Measurements from ENCODE around the gene DAB2IP. TPM values are rescaled to one million over a fixed set of nuclear protein-coding genes. Genes with fewer than 3 reads are reported as not detected.

The DAB2IP gene
- total RNA-seq, 2 donors from 2014 or later = 70.7 to 71.0 TPM

DNA sequence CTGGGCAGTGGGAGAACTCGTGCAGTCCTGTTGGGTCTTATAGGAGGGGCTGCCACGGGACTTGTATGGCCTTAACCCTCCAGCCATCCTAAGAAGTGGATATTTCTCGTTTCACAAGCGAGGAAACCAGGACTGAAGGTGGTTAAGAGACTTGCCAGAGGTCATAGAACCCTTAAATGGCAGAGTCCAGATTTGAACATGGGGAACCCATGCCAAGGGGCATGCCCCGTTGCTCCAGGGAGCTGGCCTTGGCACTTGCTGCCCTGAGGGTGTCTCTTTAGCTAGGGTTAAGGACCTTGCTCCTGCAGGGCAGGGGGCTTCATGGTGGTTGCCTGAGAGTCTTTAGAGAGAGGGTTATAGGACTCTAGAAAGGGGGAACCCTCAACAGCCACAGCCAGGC, 63.4 kb downstream of the DAB2IP start:
- Mint-ChIP-seq H3K27me3 (ENCODE audit: insufficient read depth) (no peaks in the 10 kb centered on the region), H3K4me1 (peaks cover 9% of the 10 kb centered on the region), H3K4me3 (no peak overlapping the region), H3K27ac (no peak overlapping the region), H3K36me3 (ENCODE audit: low read depth) (peaks cover 22% of the 10 kb centered on the region), H3K9me3 (no peaks in the 10 kb centered on the region)
- Histone ChIP-seq H3K9ac (ENCODE audit: extremely low read depth, low read length, poor library complexity, severe bottlenecking) (no peak overlapping the region), H3K4me1 (ENCODE audit: control insufficient read depth, insufficient read depth, low read length) (no peaks in the 10 kb centered on the region), H3K4me3 (ENCODE audit: low read length) (no peak overlapping the region), H3K9me3 (ENCODE audit: control insufficient read depth, low read length) (no peaks in the 10 kb centered on the region), H3K27me3 (ENCODE audit: control insufficient read depth, insufficient read depth, low read length, poor library complexity, severe bottlenecking) (no peaks in the 10 kb centered on the region), H3K36me3 (ENCODE audit: control insufficient read depth, insufficient read depth, low read length) (peaks cover 5% of the 10 kb centered on the region), H3K27ac (ENCODE audit: low read depth, low read length) (no peak overlapping the region)
- no peak for TF ChIP-seq CTCF (conservative IDR thresholded peaks at IDR 0.05)
- no peak for DNase-seq
- 94 to 98% methylated on average over 5 of the region's 5 CpGs for WGBS, 2 experiments (ENCODE audit: insufficient coverage in 1 of 2, insufficient read length in 1 of 2)

GRCh38 chr9:121717141-121717991, 65.9 kb downstream of the DAB2IP start:
- Histone ChIP-seq H3K27ac (ENCODE audit: low read depth, low read length) (peak overlapping the region; percentile 36), H3K9ac (ENCODE audit: extremely low read depth, low read length, poor library complexity, severe bottlenecking) (no peak overlapping the region), H3K27me3 (ENCODE audit: control insufficient read depth, insufficient read depth, low read length, poor library complexity, severe bottlenecking) (no peaks in the 10 kb centered on the region), H3K36me3 (ENCODE audit: control insufficient read depth, insufficient read depth, low read length) (peaks cover 5% of the 10 kb centered on the region), H3K4me3 (ENCODE audit: low read length) (no peak overlapping the region), H3K4me1 (ENCODE audit: control insufficient read depth, insufficient read depth, low read length) (no peaks in the 10 kb centered on the region), H3K9me3 (ENCODE audit: control insufficient read depth, low read length) (no peaks in the 10 kb centered on the region)
- no peak for TF ChIP-seq CTCF (conservative IDR thresholded peaks at IDR 0.05)
- Mint-ChIP-seq H3K4me3 (no peak overlapping the region), H3K9me3 (no peaks in the 10 kb centered on the region), H3K36me3 (ENCODE audit: low read depth) (peaks cover 8% of the 10 kb centered on the region), H3K4me1 (peaks cover 18% of the 10 kb centered on the region), H3K27me3 (ENCODE audit: insufficient read depth) (no peaks in the 10 kb centered on the region), H3K27ac (no peak overlapping the region)
- DNase-seq = no peak
- 93 to 94% methylated on average over 17 to 19 of the region's 19 CpGs for WGBS, 2 experiments (ENCODE audit: insufficient coverage in 1 of 2, insufficient read length in 1 of 2)

- Histone ChIP-seq H3K4me3 (ENCODE audit: low read length) (no peak overlapping the region), H3K4me1 (ENCODE audit: control insufficient read depth, insufficient read depth, low read length) (no peaks in the 10 kb centered on the region), H3K27me3 (ENCODE audit: control insufficient read depth, insufficient read depth, low read length, poor library complexity, severe bottlenecking) (no peaks in the 10 kb centered on the region), H3K27ac (ENCODE audit: low read depth, low read length) (no peak overlapping the region), H3K9ac (ENCODE audit: extremely low read depth, low read length, poor library complexity, severe bottlenecking) (no peak overlapping the region), H3K36me3 (ENCODE audit: control insufficient read depth, insufficient read depth, low read length) (peaks cover 1% of the 10 kb centered on the region), H3K9me3 (ENCODE audit: control insufficient read depth, low read length) (no peaks in the 10 kb centered on the region)
- Mint-ChIP-seq H3K4me3 (no peak overlapping the region), H3K27ac (no peak overlapping the region), H3K27me3 (ENCODE audit: insufficient read depth) (no peaks in the 10 kb centered on the region), H3K9me3 (no peaks in the 10 kb centered on the region), H3K36me3 (ENCODE audit: low read depth) (peaks cover 8% of the 10 kb centered on the region), H3K4me1 (peaks cover 19% of the 10 kb centered on the region)
- peak; percentile 61 for DNase-seq
- no peak for TF ChIP-seq CTCF (conservative IDR thresholded peaks at IDR 0.05)
- 84 to 88% methylated on average over 14 to 16 of the region's 16 CpGs for WGBS, 2 experiments (ENCODE audit: insufficient coverage in 1 of 2, insufficient read length in 1 of 2)
Observed at GRCh38 chr9:121718084-121718483, 66.7 kb downstream of the DAB2IP start.
